K562 (cell line): Measurements from ENCODE around the gene TMEM106B. TPM values are rescaled to one million over a fixed set of nuclear protein-coding genes. Genes with fewer than 3 reads are reported as not detected.

Source experiments
- CTCF ChIP-seq, 3 experiments: IDR thresholded peaks in 2 of 3; conservative IDR thresholded peaks in 1 of 3; 2 replicates each; pipeline ENCODE4 v1.5.1; 2011 to 2012; ENCODE audit warnings: low read length in 3 of 3, mild to moderate bottlenecking in 3 of 3, control low read depth in 2 of 3, improper control_type of control experiment in 1 of 3, inconsistent platforms in 1 of 3, low read depth in 1 of 3, mixed read lengths in 1 of 3, moderate library complexity in 1 of 3; ENCODE audit not compliant: insufficient read depth in 2 of 3
- ELF4 ChIP-seq: fragments of 450-650 bp; formaldehyde crosslinking; IDR thresholded peaks from 2 replicates; pipeline ENCODE4 v1.4.0; 2022; ENCODE audit warnings: missing genetic modification characterization
- FOXM1 ChIP-seq, 2 experiments: fragments of 450-650 bp in 1 of 2; sonication (generic) in 1 of 2; formaldehyde crosslinking in 1 of 2; IDR thresholded peaks; 2 replicates each; pipeline versions ENCODE4 v1.6.1 to v1.9.0; 2017 to 2022; ENCODE audit warnings: low read depth in 2 of 2, mild to moderate bottlenecking in 2 of 2, missing genetic modification reagents in 1 of 2, moderate library complexity in 1 of 2
- HOMEZ ChIP-seq: fragments of 250-450 bp; sonication (Bioruptor Pico); IDR thresholded peaks from 2 replicates; pipeline ENCODE4 v1.4.0; 2020; ENCODE audit warnings: mild to moderate bottlenecking, moderate library complexity
- NBN ChIP-seq: fragments of 450-650 bp; IDR thresholded peaks from 2 replicates; pipeline ENCODE4 v1.6.1; 2016; ENCODE audit warnings: low read depth, mild to moderate bottlenecking
- NR2C2 ChIP-seq, 2 experiments: fragments of 200-800 bp in 1 of 2; sonication (Bioruptor generic) in 1 of 2; sonication (generic) in 1 of 2; formaldehyde crosslinking in 1 of 2; IDR thresholded peaks; 2 replicates each; pipeline versions ENCODE4 v1.6.1 to v1.8.0; 2016 to 2022; ENCODE audit warnings: mild to moderate bottlenecking in 1 of 2, missing compliant biosample characterization in 1 of 2, missing genetic modification characterization in 1 of 2, missing genetic modification reagents in 1 of 2
- RBM15 ChIP-seq: fragments of 200-400 bp; formaldehyde crosslinking; IDR thresholded peaks from 2 replicates; pipeline ENCODE4 v1.6.1; 2018; ENCODE audit warnings: mild to moderate bottlenecking, low read length, moderate library complexity; ENCODE audit not compliant: insufficient read depth
- TBP ChIP-seq: optimal IDR thresholded peaks from 2 replicates; pipeline ENCODE3; 2011; ENCODE audit warnings: low read depth, low read length, improper control_type of control experiment
- TEAD1 ChIP-seq, 2 experiments: fragments of 450-650 bp in 1 of 2; sonication (generic) in 1 of 2; formaldehyde crosslinking; IDR thresholded peaks; 2 replicates each; pipeline versions ENCODE4 v1.4.0 to v1.8.0; 2020 to 2022; ENCODE audit warnings: mild to moderate bottlenecking in 2 of 2, missing genetic modification reagents in 1 of 2
- ZBTB40 ChIP-seq, 2 experiments: fragments of 450-650 bp in 1 of 2; sonication (generic) in 1 of 2; formaldehyde crosslinking in 1 of 2; IDR thresholded peaks; 2 replicates each; pipeline versions ENCODE4 v1.7.1 to v1.9.0; 2016 to 2022; ENCODE audit warnings: inconsistent platforms in 1 of 2, mild to moderate bottlenecking in 1 of 2, missing genetic modification reagents in 1 of 2
- ZNF274 ChIP-seq: IDR thresholded peaks from 2 replicates; pipeline ENCODE4 v1.6.1; 2011; ENCODE audit warnings: low read depth, mild to moderate bottlenecking, low read length, moderate library complexity, borderline replicate concordance
- ZNF586 ChIP-seq: fragments of 450-650 bp; formaldehyde crosslinking; conservative IDR thresholded peaks from 2 replicates; pipeline ENCODE4 v1.4.0; 2020; ENCODE audit warnings: mild to moderate bottlenecking, moderate library complexity
- polyA plus RNA-seq, 8 experiments: library from polyadenylated mRNA; depleted of rRNA in 4 of 8; stranded (reverse) in 5 of 8; unstranded in 3 of 8; fragments of >200 nt; fragmentation: Nextera tagmentation in 2 of 8; fragmentation: Illumina TruSeq in 1 of 8; extraction: Ambion mirVana in 2 of 8; extraction: Trizol in 1 of 8; gene quantifications; 2 replicates each; pipeline versions ENCODE4 v1.2.1 to v1.2.3, GENCODE V29; 2011 to 2014; ENCODE audit warnings: inconsistent platforms in 1 of 8, missing spikeins in 1 of 8
- total RNA-seq, 7 experiments: library from RNA; depleted of rRNA in 6 of 7; stranded (reverse); fragments of >200 nt in 6 of 7; fragmentation: Illumina TruSeq in 2 of 7; extraction: Trizol in 2 of 7; gene quantifications; 2 replicates each; pipeline versions ENCODE4 v1.2.1 to v1.2.3, GENCODE V29; 2011 to 2021; ENCODE audit warnings: low replicate concordance in 1 of 7

Gene TMEM106B
- total and polyA plus RNA-seq, 9 of the 15 experiments (the other 6 are each of a cell fraction or from before 2014, with no cell fraction given): 8.6 to 30.4 (median 18.7) TPM

- TF ChIP-seq ZBTB40 (IDR thresholded peaks at IDR 0.05): peak; percentile 71; the same call in 1 of the 2 replicates
- no peak for TF ChIP-seq ZBTB40 (CRISPR knock-in tag; IDR thresholded peaks at IDR 0.05)
- TF ChIP-seq RBM15: no peak
- no peak for TF ChIP-seq ZNF274
- no peak for TF ChIP-seq CTCF (IDR thresholded peaks at IDR 0.05 in 2 of 3, conservative IDR thresholded peaks at IDR 0.05 in 1 of 3; ENCODE audit: insufficient read depth in 2 of 3, low read depth in 1 of 3, low read length in 3 of 3)
- TF ChIP-seq TBP: no peak
- no peak for TF ChIP-seq TEAD1 (CRISPR knock-in tag; IDR thresholded peaks at IDR 0.05)
- TF ChIP-seq ZNF586: no peak
- no peak for TF ChIP-seq NR2C2 (CRISPR knock-in tag; IDR thresholded peaks at IDR 0.05)
- peak; percentile 28; the same call in 1 of the 2 replicates for TF ChIP-seq NR2C2 (tag; IDR thresholded peaks at IDR 0.05)
- 0 out of 2 replicates have a peak, but pooled peaks have one; percentile 24 for TF ChIP-seq FOXM1 (IDR thresholded peaks at IDR 0.05; ENCODE audit: low read depth)
- no peak for TF ChIP-seq FOXM1 (CRISPR knock-in tag; IDR thresholded peaks at IDR 0.05; ENCODE audit: low read depth)
- TF ChIP-seq NBN: no peak
- no peak for TF ChIP-seq HOMEZ (CRISPR knock-in tag)
- no peak for TF ChIP-seq ELF4 (CRISPR knock-in tag)
Measured at GRCh38 chr7:12257582-12257981, 46.5 kb downstream of the TMEM106B start (continued).
